ENCODE results near the gene TEX44. TPM values are rescaled to one million over a fixed set of nuclear protein-coding genes. Genes with fewer than 3 reads are reported as not detected.

TEX44 gene
- total RNA-seq, 1 experiment from 2014 or later = not detected

- TF ChIP-seq REST (IDR thresholded peaks at IDR 0.05; ENCODE audit: insufficient read depth in 1 of 2, low read depth in 2 of 2, low read length in 1 of 2) (no peak), SIN3A (IDR thresholded peaks at IDR 0.05; ENCODE audit: borderline replicate concordance, insufficient read depth, low read depth, low read length) (no peak), TCF7L2 (IDR thresholded peaks at IDR 0.05; ENCODE audit: low read depth, low read length) (no peak), CTCF (IDR thresholded peaks at IDR 0.05) (no peak), POLR2AphosphoS5 (IDR thresholded peaks at IDR 0.05; ENCODE audit: low read depth, low read length) (no peak)
- DNase-seq (ENCODE audit: low read depth, low spot score) (no peak), ATAC-seq (no peak)
- peaks cover 8% of the 10 kb centered on the region; the same call in 1 of the 2 replicates for H3K4me1 ChIP-seq (ENCODE audit: control insufficient read depth, insufficient read depth, low read length)
- H3K27me3 ChIP-seq (ENCODE audit: control insufficient read depth, insufficient read depth, low read length) = no peaks in the 10 kb centered on the region
- intact Hi-C loops (cut with micrococcal nuclease; ENCODE audit: unreplicated experiment) = no loop called here
- POLR2A ChIA-PET = no interaction called here
- BruUV-seq (replicated peaks) = no TSS peak
- no peaks in the 10 kb centered on the region for H3K36me3 ChIP-seq (ENCODE audit: control insufficient read depth, insufficient read depth, low read length)
- in situ Hi-C loops (cut with HindIII; ENCODE audit: low pct_unique_long_range_greater_than_20kb, low sequenced_read_pairs) = no loop called here
- H3K9me3 ChIP-seq (ENCODE audit: control insufficient read depth, insufficient read depth, low read depth, low read length) = peaks cover 15% of the 10 kb centered on the region; the same call in 1 of the 2 replicates
- no peak overlapping the region for H3K4me3 ChIP-seq (ENCODE audit: low read depth in 2 of 2, low read length in 2 of 2)
- CTCF ChIA-PET = no interaction called here
- no peak overlapping the region for H3K27ac ChIP-seq (ENCODE audit: low read length)
Observed at GRCh38 chr2:231548752-231549151, 43.9 kb upstream of the TEX44 start.

- CTCF ChIA-PET = interaction anchor here (0.5 to 0.9 kb wide), 2 partner anchors 9 to 12 kb away, joined by 3 to 5 read pairs; no protein-coding TSS in a partner anchor
Observed at GRCh38 chr2:231549446-231550239, 43.0 kb upstream of the TEX44 start.

More at GRCh38 chr2:231549446-231550239, 43.0 kb upstream of the TEX44 start:
- Histone ChIP-seq H3K36me3 (ENCODE audit: control insufficient read depth, insufficient read depth, low read length) (no peaks in the 10 kb centered on the region), H3K27me3 (ENCODE audit: control insufficient read depth, insufficient read depth, low read length) (no peaks in the 10 kb centered on the region), H3K4me1 (ENCODE audit: control insufficient read depth, insufficient read depth, low read length) (peaks cover 8% of the 10 kb centered on the region; the same call in 1 of the 2 replicates), H3K27ac (ENCODE audit: low read length) (no peak overlapping the region), H3K4me3 (ENCODE audit: low read depth in 2 of 2, low read length in 2 of 2) (no peak overlapping the region), H3K9me3 (ENCODE audit: control insufficient read depth, insufficient read depth, low read depth, low read length) (peaks cover 15% of the 10 kb centered on the region; the same call in 1 of the 2 replicates)
- no TSS peak for BruUV-seq (replicated peaks)
- intact Hi-C loops (cut with micrococcal nuclease; ENCODE audit: unreplicated experiment) = no loop called here
- no peak for TF ChIP-seq SIN3A (IDR thresholded peaks at IDR 0.05; ENCODE audit: borderline replicate concordance, insufficient read depth, low read depth, low read length)
- no peak for TF ChIP-seq REST (IDR thresholded peaks at IDR 0.05; ENCODE audit: insufficient read depth in 1 of 2, low read depth in 2 of 2, low read length in 1 of 2)
- TF ChIP-seq CTCF (IDR thresholded peaks at IDR 0.05) = no peak
- TF ChIP-seq POLR2AphosphoS5 (IDR thresholded peaks at IDR 0.05; ENCODE audit: low read depth, low read length) = no peak
- no peak for TF ChIP-seq TCF7L2 (IDR thresholded peaks at IDR 0.05; ENCODE audit: low read depth, low read length)
- in situ Hi-C loops (cut with HindIII; ENCODE audit: low pct_unique_long_range_greater_than_20kb, low sequenced_read_pairs) = no loop called here
- ATAC-seq = 0 out of 2 replicates have a peak, but pooled peaks have one; percentile 8
- POLR2A ChIA-PET = no interaction called here
- no peak for DNase-seq (ENCODE audit: low read depth, low spot score)
